SU-DHL-6 (cell line): ENCODE measurements around the gene C5orf58.

Experiments used
- H2AFZ ChIP-seq: fragments of 200-600 bp; sonication (generic); 2 replicates; pipeline ENCODE4 v1.6.1; 2014; ENCODE audit warnings: low read depth, mild to moderate bottlenecking, moderate library complexity, mixed read lengths, antibody characterized with exemption, low read length; ENCODE audit not compliant: severe bottlenecking
- H3F3A ChIP-seq: fragments of 200-600 bp; shearing (Covaris generic); 2 replicates; pipeline ENCODE4 v1.6.0; 2016; ENCODE audit warnings: antibody characterized with exemption, mild to moderate bottlenecking; ENCODE audit not compliant: insufficient read depth
- H3K27ac ChIP-seq: fragments of 200-600 bp; sonication (generic); 2 replicates; pipeline ENCODE4 v1.5.1; 2016; ENCODE audit warnings: low read depth, mild to moderate bottlenecking, low read length, moderate library complexity, mixed read lengths
- H3K27me3 ChIP-seq: fragments of 200-600 bp; sonication (generic), shearing (Covaris generic); 2 replicates; pipeline ENCODE4 v1.6.0; 2014; ENCODE audit warnings: mild to moderate bottlenecking, low read length
- H3K36me3 ChIP-seq: fragments of 200-600 bp; sonication (generic); 2 replicates; pipeline ENCODE4 v1.6.1; 2014; ENCODE audit warnings: mild to moderate bottlenecking, low read length, mixed read lengths
- H3K4me2 ChIP-seq: fragments of 300-600, 200-600 bp; shearing (Covaris generic), sonication (generic); 2 replicates; pipeline ENCODE4 v1.6.0; 2014; ENCODE audit warnings: low read length, low read depth, mild to moderate bottlenecking; ENCODE audit not compliant: poor library complexity, severe bottlenecking
- H3K4me3 ChIP-seq: fragments of 200-600 bp; sonication (generic); 2 replicates; pipeline ENCODE4 v1.5.1; 2014; ENCODE audit warnings: antibody characterized with exemption, low read length, mild to moderate bottlenecking, mixed read lengths; ENCODE audit not compliant: insufficient read depth, poor library complexity, severe bottlenecking
- H3K79me2 ChIP-seq: fragments of 200-600 bp; sonication (generic); 2 replicates; pipeline ENCODE4 v1.6.1; 2014; ENCODE audit warnings: mild to moderate bottlenecking, low read length, moderate library complexity; ENCODE audit not compliant: insufficient read depth
- H3K9ac ChIP-seq: fragments of 200-600 bp; sonication (generic); 2 replicates; pipeline ENCODE4 v1.7.0; 2014; ENCODE audit warnings: mild to moderate bottlenecking, low read length
- H3K9me2 ChIP-seq: fragments of 200-600 bp; sonication (generic); replicated peaks from 2 replicates; pipeline ENCODE4 v1.6.1; 2014; ENCODE audit warnings: low read length; ENCODE audit not compliant: insufficient read depth
- H3K9me3 ChIP-seq: fragments of 200-600 bp; sonication (generic); 2 replicates; pipeline ENCODE4 v1.6.1; 2014; ENCODE audit warnings: low read length, mixed read lengths; ENCODE audit not compliant: insufficient read depth
- H4K20me1 ChIP-seq: fragments of 200-600 bp; sonication (generic); 2 replicates; pipeline ENCODE4 v1.6.1; 2014; ENCODE audit warnings: low read depth, mild to moderate bottlenecking, antibody characterized with exemption, low read length, moderate library complexity, mixed read lengths
- CTCF ChIP-seq: fragments of 200-600 bp; sonication (generic); IDR thresholded peaks from one replicate; pipeline ENCODE4 v1.5.1; 2017; ENCODE audit warnings: antibody characterized with exemption, mild to moderate bottlenecking, low read length, moderate library complexity; ENCODE audit not compliant: insufficient read depth, poor library complexity, severe bottlenecking
- EZH2phosphoT487 ChIP-seq: fragments of 200-600 bp; sonication (generic), shearing (Covaris generic); conservative IDR thresholded peaks from 2 replicates; pipeline ENCODE4 v1.6.1; 2018; ENCODE audit warnings: mild to moderate bottlenecking, antibody characterized with exemption, low read length, moderate library complexity, mixed read lengths

The C5orf58 gene, protein sequence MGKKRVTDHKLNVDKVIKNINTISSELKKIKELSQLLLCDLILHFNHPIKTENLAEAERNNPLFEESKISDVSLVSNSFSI

DNA sequence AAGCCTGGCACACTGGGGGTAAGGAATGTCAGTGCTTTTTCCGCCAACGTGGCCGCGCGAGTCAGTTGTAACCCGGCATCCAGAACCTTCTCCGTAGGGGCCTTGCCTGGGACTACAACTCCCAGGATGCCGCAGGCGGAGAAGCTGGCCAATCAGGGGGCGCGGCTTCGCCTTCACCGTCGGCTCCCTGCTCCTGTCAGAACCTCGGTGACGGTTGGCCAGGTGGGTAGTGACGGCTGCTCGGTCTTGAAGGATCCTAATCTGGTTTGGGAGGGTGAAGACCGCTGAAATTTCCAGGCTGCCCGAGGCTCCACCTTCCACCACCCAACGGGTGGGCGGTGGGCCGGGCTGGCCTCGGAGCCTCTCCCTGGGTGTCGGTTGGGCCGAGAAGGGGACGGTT is at the start of gene C5orf58:
C5orf58 (plus strand) TSS at position 200 of the 400 bp plus-strand sequence. CDS start 1,992 bp downstream, outside the sequence.
- Histone ChIP-seq H3K36me3 (no peaks in the 10 kb centered on the region), H3K4me2 (no peak within 1 kb of the TSS), H2AFZ (no peak within 1 kb of the TSS), H3K79me2 (no peaks in the 10 kb centered on the region), H4K20me1 (no peaks in the 10 kb centered on the region), H3F3A (no peaks in the 10 kb centered on the region), H3K9me2 (no peaks in the 10 kb centered on the region), H3K4me3 (no peak within 1 kb of the TSS), H3K9me3 (no peaks in the 10 kb centered on the region), H3K27ac (no peak within 1 kb of the TSS), H3K9ac (no peak within 1 kb of the TSS), H3K27me3 (no peaks in the 10 kb centered on the region)
- no peak for TF ChIP-seq CTCF
- TF ChIP-seq EZH2phosphoT487 = no peak

GRCh38 chr5:170183816-170184687 is 48.7 kb upstream of the C5orf58 start:
- Histone ChIP-seq H3K36me3 (no peaks in the 10 kb centered on the region), H3K27me3 (no peaks in the 10 kb centered on the region), H2AFZ (no peak overlapping the region), H3K27ac (no peak overlapping the region), H3K79me2 (no peaks in the 10 kb centered on the region), H3K9me2 (no peaks in the 10 kb centered on the region), H3K9me3 (no peaks in the 10 kb centered on the region), H3K4me3 (no peak overlapping the region), H3K9ac (no peak overlapping the region), H3K4me2 (no peak overlapping the region), H4K20me1 (no peaks in the 10 kb centered on the region), H3F3A (no peaks in the 10 kb centered on the region)
- TF ChIP-seq EZH2phosphoT487 (no peak), CTCF (peak; percentile 88)

DNA sequence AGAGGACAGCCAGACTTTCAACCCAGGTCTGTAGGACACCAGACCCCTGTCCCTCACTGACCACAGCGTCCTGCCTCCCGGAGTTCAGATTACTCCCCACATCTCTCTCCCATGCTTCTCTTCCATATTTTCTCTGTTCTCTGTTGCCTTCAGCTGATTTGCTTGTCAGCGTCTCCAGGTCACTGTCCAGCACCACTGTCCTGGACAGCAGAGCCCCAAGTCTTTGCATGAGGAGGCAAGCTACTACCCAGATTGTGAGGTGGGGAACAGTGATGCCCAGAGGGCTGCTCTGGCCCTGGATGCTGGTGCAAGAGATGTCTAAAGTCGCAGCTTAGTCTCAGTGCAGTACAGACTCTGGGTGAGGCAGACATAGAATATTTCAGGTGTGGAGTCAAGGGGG is 48.0 kb upstream of the C5orf58 start:
- no peaks in the 10 kb centered on the region for H3K9me3 ChIP-seq
- H3K9ac ChIP-seq = no peak overlapping the region
- no peaks in the 10 kb centered on the region for H3K36me3 ChIP-seq
- H4K20me1 ChIP-seq = no peaks in the 10 kb centered on the region
- no peaks in the 10 kb centered on the region for H3K79me2 ChIP-seq
- no peaks in the 10 kb centered on the region for H3F3A ChIP-seq
- TF ChIP-seq EZH2phosphoT487 (no peak), CTCF (no peak)
- H3K9me2 ChIP-seq = no peaks in the 10 kb centered on the region
- H3K27ac ChIP-seq = no peak overlapping the region
- H3K4me3 ChIP-seq = no peak overlapping the region
- no peaks in the 10 kb centered on the region for H3K27me3 ChIP-seq
- H3K4me2 ChIP-seq = no peak overlapping the region
- H2AFZ ChIP-seq = no peak overlapping the region
